HCT116 (cell line): ENCODE data around the gene GMCL1. TPM values are rescaled to one million over a fixed set of nuclear protein-coding genes. Genes with fewer than 3 reads are reported as not detected.

Source experiments
- ATAC-seq: fragments of 200-7000 bp; cut with Tn5 transposase; 2 replicates; pipeline ENCODE4 v1.9.1; 2020; ENCODE audit warnings: mild to moderate bottlenecking, moderate library complexity
- BruUV-seq: library from RNA; stranded (reverse); fragments of 400-500 nt; replicated peaks from 2 replicates; lab custom pipeline; 2021; lab: Mats Ljungman, UMichigan
- CTCF ChIA-PET: fragments of 300-600 bp; sonication (Branson Sonifier 250); formaldehyde crosslinking; loops from one replicate; lab custom pipeline; 2021; ENCODE audit warnings: antibody characterized with exemption; lab: Charles Lee
- POLR2A ChIA-PET: fragments of 300-600, 350-600 bp; sonication (Branson Sonifier 250); formaldehyde crosslinking; loops from one replicate; lab custom pipeline; 2021; ENCODE audit warnings: antibody characterized with exemption; lab: Charles Lee
- RAD21 ChIA-PET, 2 experiments: fragments of 300-600 bp; sonication (Branson Sonifier 250); formaldehyde crosslinking; loops; one replicate each; lab custom pipeline; 2023; ENCODE audit warnings: low total read pairs in 2 of 2; ENCODE audit not compliant: uncharacterized antibody in 2 of 2, unreplicated experiment in 2 of 2, low non-redundant PET in 1 of 2; lab: Charles Lee
- DNase-seq: peaks from one replicate; pipeline ENCODE4 v3.0.0-alpha.2; 2010; ENCODE audit warnings: low read depth, low spot score
- H2AFZ ChIP-seq: fragments of 200-600 bp; shearing (Covaris generic), sonication (generic); 2 replicates; pipeline ENCODE4 v1.6.1; 2017; ENCODE audit warnings: low read depth, mixed run types, mixed read lengths, antibody characterized with exemption, low read length; ENCODE audit not compliant: poor library complexity, severe bottlenecking
- H3K27ac ChIP-seq: 2 replicates; pipeline ENCODE4 v1.5.1; 2012; ENCODE audit warnings: low read depth, low read length
- H3K27me3 ChIP-seq: fragments of 200-600 bp; sonication (generic); 2 replicates; pipeline ENCODE4 v1.6.1; 2016; ENCODE audit warnings: mixed run types, low read length, mixed read lengths; ENCODE audit not compliant: insufficient read depth
- H3K36me3 ChIP-seq, 2 experiments: fragments of 200-500 bp in 1 of 2; fragments of 200-600 bp in 1 of 2; sonication (Bioruptor generic) in 1 of 2; sonication (generic) in 1 of 2; 2 replicates each; pipeline versions ENCODE4 v1.5.1 to v1.6.1; 2014 to 2016; ENCODE audit warnings: low read length in 2 of 2, inconsistent platforms in 1 of 2, mixed read lengths in 1 of 2, mixed run types in 1 of 2; ENCODE audit not compliant: insufficient read depth in 2 of 2, control insufficient read depth in 1 of 2
- H3K4me1 ChIP-seq, 2 experiments: fragments of 200-600 bp in 1 of 2; sonication (generic) in 1 of 2; 2 replicates each; pipeline versions ENCODE4 v1.5.1 to v1.6.1; 2012 to 2017; ENCODE audit warnings: low read length in 2 of 2, inconsistent platforms in 1 of 2, mild to moderate bottlenecking in 1 of 2, mixed read lengths in 1 of 2, mixed run types in 1 of 2, moderate library complexity in 1 of 2; ENCODE audit not compliant: insufficient read depth in 2 of 2, control insufficient read depth in 1 of 2
- H3K4me2 ChIP-seq: fragments of 200-600 bp; sonication (generic); 2 replicates; pipeline ENCODE4 v1.6.1; 2017; ENCODE audit warnings: mixed run types, low read length, mixed read lengths
- H3K4me3 ChIP-seq, 2 experiments: fragments of 200-600 bp in 1 of 2; sonication (generic) in 1 of 2; replicated peaks in 1 of 2; 2 replicates each; pipeline ENCODE4 v1.5.1; 2011 to 2016; ENCODE audit warnings: low read length in 2 of 2, control low read depth in 1 of 2, low read depth in 1 of 2, mild to moderate bottlenecking in 1 of 2, mixed read lengths in 1 of 2, mixed run types in 1 of 2
- H3K79me2 ChIP-seq: fragments of 200-600 bp; sonication (generic); 2 replicates; pipeline ENCODE4 v1.6.1; 2017; ENCODE audit warnings: mild to moderate bottlenecking, mixed run types, low read length, moderate library complexity, mixed read lengths; ENCODE audit not compliant: insufficient read depth
- H3K9ac ChIP-seq: fragments of 200-600 bp; sonication (generic); 2 replicates; pipeline ENCODE4 v1.6.1; 2016; ENCODE audit warnings: low read length, mixed read lengths
- H3K9me2 ChIP-seq: fragments of 200-600 bp; sonication (generic), shearing (Covaris generic); 2 replicates; pipeline ENCODE4 v1.6.1; 2017; ENCODE audit warnings: mixed run types, mild to moderate bottlenecking, moderate library complexity; ENCODE audit not compliant: insufficient read depth
- H3K9me3 ChIP-seq, 2 experiments: fragments of 200-500 bp in 1 of 2; fragments of 200-600 bp in 1 of 2; sonication (Bioruptor generic) in 1 of 2; sonication (generic) in 1 of 2; 2 replicates each; pipeline ENCODE4 v1.6.1; 2014 to 2017; ENCODE audit warnings: low read length in 2 of 2, mixed read lengths in 2 of 2, inconsistent platforms in 1 of 2, low read depth in 1 of 2, mild to moderate bottlenecking in 1 of 2, mixed run types in 1 of 2, moderate library complexity in 1 of 2; ENCODE audit not compliant: control insufficient read depth in 1 of 2, insufficient read depth in 1 of 2
- H4K20me1 ChIP-seq: fragments of 200-600 bp; sonication (generic), shearing (Covaris generic); 2 replicates; pipeline ENCODE4 v1.6.1; 2017; ENCODE audit warnings: mixed run types, mild to moderate bottlenecking, moderate library complexity; ENCODE audit not compliant: insufficient read depth
- ATF3 ChIP-seq: IDR thresholded peaks from 2 replicates; pipeline ENCODE4 v1.6.1; 2012
- CBX3 ChIP-seq: IDR thresholded peaks from 2 replicates; pipeline ENCODE4 v1.6.1; 2012; ENCODE audit warnings: low read depth
- CTCF ChIP-seq, 3 experiments: fragments of 200-600 bp in 1 of 3; sonication (generic) in 1 of 3; IDR thresholded peaks in 2 of 3; conservative IDR thresholded peaks in 1 of 3; 2 replicates each; pipeline ENCODE4 v1.5.1; 2012 to 2017; ENCODE audit warnings: low read depth in 2 of 3, low read length in 2 of 3, antibody characterized with exemption in 1 of 3, borderline replicate concordance in 1 of 3, control low read depth in 1 of 3, mild to moderate bottlenecking in 1 of 3, mixed read lengths in 1 of 3, mixed run types in 1 of 3, moderate library complexity in 1 of 3; ENCODE audit not compliant: insufficient read depth in 1 of 3
- ELF1 ChIP-seq: IDR thresholded peaks from 2 replicates; pipeline ENCODE4 v1.6.1; 2012; ENCODE audit warnings: low read depth, borderline replicate concordance
- FOSL1 ChIP-seq: IDR thresholded peaks from 2 replicates; pipeline ENCODE4 v1.6.1; 2012; ENCODE audit warnings: low read depth
- JUND ChIP-seq: IDR thresholded peaks from 2 replicates; pipeline ENCODE4 v1.6.1; 2012
- MAX ChIP-seq: IDR thresholded peaks from 2 replicates; pipeline ENCODE4 v1.6.1; 2012
- POLR2A ChIP-seq: IDR thresholded peaks from 2 replicates; pipeline ENCODE4 v1.7.0; 2011; ENCODE audit warnings: borderline replicate concordance; ENCODE audit not compliant: insufficient read depth, insufficient read length; ENCODE audit errors: extremely low read depth
- POLR2AphosphoS5 ChIP-seq: IDR thresholded peaks from 2 replicates; pipeline ENCODE4 v1.6.1; 2011; ENCODE audit warnings: mild to moderate bottlenecking, low read depth, low read length, moderate library complexity
- RAD21 ChIP-seq: IDR thresholded peaks from 2 replicates; pipeline ENCODE4 v1.6.1; 2012; ENCODE audit warnings: low read depth, mild to moderate bottlenecking
- REST ChIP-seq: IDR thresholded peaks from 2 replicates; pipeline ENCODE4 v1.6.1; 2012; ENCODE audit warnings: low read depth
- SIN3A ChIP-seq: IDR thresholded peaks from 2 replicates; pipeline ENCODE4 v1.6.1; 2012; ENCODE audit warnings: low read depth
- SRF ChIP-seq: IDR thresholded peaks from 2 replicates; pipeline ENCODE4 v1.6.1; 2012; ENCODE audit warnings: low read depth
- TCF7L2 ChIP-seq: IDR thresholded peaks from 2 replicates; pipeline ENCODE4 v1.7.0; 2011; ENCODE audit warnings: borderline replicate concordance, inconsistent platforms; ENCODE audit not compliant: insufficient read depth, insufficient read length; ENCODE audit errors: extremely low read depth
- YY1 ChIP-seq: IDR thresholded peaks from 2 replicates; pipeline ENCODE4 v1.6.1; 2011; ENCODE audit warnings: low read length, low read depth, moderate library complexity, mild to moderate bottlenecking; ENCODE audit not compliant: insufficient replicate concordance; ENCODE audit errors: extremely low read depth
- ZNF274 ChIP-seq: fragments of 200-500 bp; sonication (Bioruptor generic); IDR thresholded peaks from 2 replicates; pipeline ENCODE4 v1.6.1; 2014; ENCODE audit warnings: mild to moderate bottlenecking, low read depth, low read length, inconsistent platforms
- intact Hi-C: fragments of 100-400 bp; cut with micrococcal nuclease; formaldehyde crosslinking; loops from 2 replicates; pipeline ENCODE4 v1.10.0; 2022
- total RNA-seq: library from RNA; stranded (reverse); gene quantifications from one replicate; pipeline ENCODE4 v1.2.1, GENCODE V29; 2021; ENCODE audit not compliant: unreplicated experiment

Gene GMCL1
- total RNA-seq, 1 experiment from 2014 or later, result 16.7 TPM

DNA sequence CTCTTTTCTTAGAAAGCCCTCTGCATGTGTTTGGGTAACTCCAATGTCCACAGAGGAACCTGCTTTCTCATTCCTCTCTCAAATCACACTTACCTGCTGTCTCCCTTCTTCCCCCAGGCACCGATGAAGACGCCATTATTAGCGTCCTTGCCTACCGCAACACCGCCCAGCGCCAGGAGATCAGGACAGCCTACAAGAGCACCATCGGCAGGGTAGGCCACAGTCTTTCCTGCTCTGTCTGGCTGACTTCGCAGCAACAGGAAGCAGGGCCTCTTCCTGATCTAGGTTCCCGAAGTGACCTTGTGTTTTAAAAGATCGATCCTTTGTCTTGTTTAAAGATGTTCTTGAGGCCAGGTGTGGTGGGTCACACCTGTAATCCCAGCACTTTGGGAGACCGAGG is 25.0 kb upstream of the GMCL1 start:
- Histone ChIP-seq H3K4me3 (no peak overlapping the region), H3K4me2 (no peak overlapping the region), H3K4me1 (no peaks in the 10 kb centered on the region), H3K79me2 (no peaks in the 10 kb centered on the region), H3K9me3 (no peaks in the 10 kb centered on the region), H3K9ac (no peak overlapping the region), H3K9me2 (no peaks in the 10 kb centered on the region), H3K36me3 (peaks cover 2 to 4% of the 10 kb centered on the region in 2 experiments; a peak in 2 of 4 replicates), H3K27ac (no peak overlapping the region), H4K20me1 (no peaks in the 10 kb centered on the region), H3K27me3 (no peaks in the 10 kb centered on the region), H2AFZ (no peak overlapping the region)
- TF ChIP-seq ELF1 (no peak), RAD21 (no peak), SIN3A (no peak), YY1 (no peak), TCF7L2 (no peak), ZNF274 (no peak), POLR2AphosphoS5 (no peak), CBX3 (no peak), FOSL1 (no peak), POLR2A (no peak), REST (no peak), CTCF (IDR thresholded peaks at IDR 0.05 in 2 of 3, conservative IDR thresholded peaks at IDR 0.05 in 1 of 3; ENCODE audit: borderline replicate concordance in 1 of 3, insufficient read depth in 1 of 3, low read depth in 2 of 3, low read length in 2 of 3) (no peak), MAX (no peak), ATF3 (no peak), JUND (no peak), SRF (no peak)
- intact Hi-C loops, result loop anchor here (5.0 kb wide), 1 partner anchor 77 kb away; no protein-coding TSS in a partner anchor
- ChIA-PET CTCF (no interaction called here), RAD21 (no interaction called here), POLR2A (no interaction called here)
- ATAC-seq (no peak), DNase-seq (no peak)
- BruUV-seq, result no TSS peak
